Activated CD8-positive, alpha-beta memory T cell treated with anti-CD3 and anti-CD28 coated beads, Interleukin-2, amount 50 U/mL, for 48 hours (primary cell): ENCODE results near the gene PTH.

Experiments used
- DNase-seq: peaks from one replicate; pipeline ENCODE4 v3.0.0-alpha.2; 2020

PTH gene

GRCh38 chr11:13495929-13496328, at the start of gene PTH:
TSS of gene PTH (minus strand) at chr11:13495997. CDS start at chr11:13492855, 3,142 bp downstream.
- no peak for DNase-seq

- DNase-seq = no peak
Measured at GRCh38 chr11:13538044-13538443, 42.2 kb upstream of the PTH start.

- no peak for DNase-seq
Measured at GRCh38 chr11:13535819-13536218, 40.0 kb upstream of the PTH start.

GRCh38 chr11:13534358-13534757, 38.6 kb upstream of the PTH start:
- no peak for DNase-seq

- no peak for DNase-seq
Measured at GRCh38 chr11:13525257-13525656, 29.5 kb upstream of the PTH start.

GRCh38 chr11:13503393-13503792, 7.6 kb upstream of the PTH start:
- DNase-seq = no peak

GRCh38 chr11:13502492-13502891, 6.7 kb upstream of the PTH start:
- DNase-seq = no peak

- no peak for DNase-seq
Measured at GRCh38 chr11:13494051-13494450, 1.7 kb downstream of the PTH start.

- no peak for DNase-seq
Measured at GRCh38 chr11:13487661-13488030, 8.2 kb downstream of the PTH start.

- DNase-seq = peak; percentile 83
Measured at GRCh38 chr11:13486926-13487660, 8.7 kb downstream of the PTH start.

- DNase-seq = no peak
Measured at GRCh38 chr11:13480198-13480597, 15.6 kb downstream of the PTH start.

GRCh38 chr11:13479688-13480087, 16.1 kb downstream of the PTH start:
- DNase-seq = no peak

- no peak for DNase-seq
Measured at GRCh38 chr11:13475091-13475490, 20.7 kb downstream of the PTH start.

- DNase-seq = no peak
Measured at GRCh38 chr11:13473013-13473722, 22.6 kb downstream of the PTH start.

GRCh38 chr11:13468750-13469149, 27.0 kb downstream of the PTH start:
- no peak for DNase-seq

- no peak for DNase-seq
Measured at GRCh38 chr11:13465909-13466371, 29.9 kb downstream of the PTH start.

GRCh38 chr11:13463779-13464290, 32.0 kb downstream of the PTH start:
- no peak for DNase-seq

GRCh38 chr11:13462901-13463778, 32.7 kb downstream of the PTH start, which contains the start of gene BTBD10:
TSS of gene BTBD10 (minus strand) at chr11:13463222. CDS start at chr11:13445124, 18,098 bp downstream.
- DNase-seq = peak; percentile 92

GRCh38 chr11:13462311-13462900, 33.4 kb downstream of the PTH start:
- DNase-seq = peak; percentile 80

GRCh38 chr11:13461291-13461690, 34.5 kb downstream of the PTH start:
- DNase-seq = no peak

GRCh38 chr11:13450832-13451397, 44.9 kb downstream of the PTH start:
- no peak for DNase-seq

GRCh38 chr11:13449522-13449921, 46.3 kb downstream of the PTH start:
- DNase-seq = no peak
